Medulla oblongata (tissue), 1 donor: Measurements from ENCODE around the gene RFTN1.

Experiments used
- DNase-seq: peaks from one replicate; pipeline ENCODE4 v3.0.0-alpha.2; 2015; ENCODE audit errors: extremely low spot score

Gene RFTN1

DNA sequence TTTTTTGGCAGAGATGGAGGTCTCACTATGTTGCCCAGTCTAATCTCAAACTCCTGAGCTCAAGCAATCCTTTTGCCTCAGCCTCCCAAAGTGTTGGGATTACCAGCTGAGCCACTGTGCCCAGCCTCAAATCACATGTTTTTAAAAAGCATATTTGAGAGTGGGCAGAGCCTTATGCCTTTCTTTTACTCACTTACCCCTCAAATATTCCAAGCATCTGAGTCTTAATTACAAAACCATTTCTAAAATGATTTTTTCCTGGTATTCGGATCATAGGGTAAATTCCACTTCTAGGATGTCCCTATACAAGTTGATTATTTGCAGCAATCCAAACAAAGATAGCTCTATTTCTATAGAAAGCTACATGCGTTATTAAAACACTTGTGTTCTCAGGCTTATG lies 106.1 kb downstream of the RFTN1 start:
- no peak for DNase-seq

DNA sequence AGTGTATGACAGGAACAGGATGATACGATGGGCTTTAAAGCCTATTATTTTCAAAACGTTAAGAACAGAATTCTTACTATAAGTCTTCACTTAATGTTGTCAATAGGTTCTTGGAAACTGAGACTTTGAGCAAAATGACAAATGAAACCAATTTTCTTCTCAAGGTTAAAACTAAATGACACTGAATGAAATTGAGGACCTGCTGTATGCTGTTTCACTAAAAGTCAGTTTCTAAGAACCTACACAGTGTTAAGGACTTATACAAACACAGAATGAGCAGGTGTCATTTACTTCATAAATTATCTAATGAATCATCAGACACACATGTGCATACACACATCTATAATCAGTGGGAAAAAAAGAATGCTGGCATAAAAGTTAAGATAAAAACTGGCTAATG lies 106.9 kb downstream of the RFTN1 start:
- no peak for DNase-seq

DNA sequence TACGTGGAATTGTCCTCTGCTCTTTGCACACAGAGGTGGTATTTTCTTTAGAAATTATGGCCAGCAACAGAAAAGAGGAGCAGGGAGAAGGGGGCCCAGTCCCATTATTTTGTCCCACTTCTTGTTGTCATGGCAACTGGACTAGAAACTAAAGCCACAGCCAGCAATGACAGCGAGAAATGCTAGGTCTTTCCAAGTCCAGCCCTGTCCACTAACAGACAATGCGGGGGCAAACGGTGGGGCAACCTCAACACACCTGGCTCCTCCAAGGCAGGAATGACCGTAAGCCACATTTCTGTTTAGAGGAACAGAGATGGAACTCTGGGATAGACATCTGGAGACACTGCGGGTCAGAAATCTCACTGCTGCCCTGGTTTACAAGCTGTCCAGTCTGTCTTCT lies 107.3 kb downstream of the RFTN1 start:
- DNase-seq, result no peak

DNA sequence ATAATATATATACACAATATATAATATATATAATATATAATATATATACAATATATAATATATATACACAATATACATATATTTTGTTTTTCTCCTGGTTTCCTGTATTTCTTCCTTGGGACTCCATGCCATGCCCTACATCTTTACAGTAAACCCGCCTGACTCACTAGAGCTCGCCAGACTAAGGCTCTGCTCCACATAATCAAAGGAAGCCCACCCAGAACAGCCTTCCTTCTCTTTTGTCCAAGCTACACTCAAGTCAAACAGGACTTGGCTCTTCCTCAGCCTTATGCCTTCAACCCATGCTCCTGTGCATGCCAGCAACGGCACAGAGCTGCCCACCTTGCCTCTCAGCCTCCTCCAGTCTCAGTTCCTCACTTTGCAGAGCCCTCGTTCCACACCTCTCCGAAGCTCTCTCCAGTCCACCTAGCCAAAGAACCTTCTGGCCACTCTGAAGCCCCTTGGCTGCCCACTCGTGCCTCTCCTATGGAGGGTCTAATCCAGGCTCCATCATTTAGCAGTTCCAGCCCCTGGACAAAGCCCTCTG lies 109.1 kb downstream of the RFTN1 start:
- DNase-seq, result no peak

DNA sequence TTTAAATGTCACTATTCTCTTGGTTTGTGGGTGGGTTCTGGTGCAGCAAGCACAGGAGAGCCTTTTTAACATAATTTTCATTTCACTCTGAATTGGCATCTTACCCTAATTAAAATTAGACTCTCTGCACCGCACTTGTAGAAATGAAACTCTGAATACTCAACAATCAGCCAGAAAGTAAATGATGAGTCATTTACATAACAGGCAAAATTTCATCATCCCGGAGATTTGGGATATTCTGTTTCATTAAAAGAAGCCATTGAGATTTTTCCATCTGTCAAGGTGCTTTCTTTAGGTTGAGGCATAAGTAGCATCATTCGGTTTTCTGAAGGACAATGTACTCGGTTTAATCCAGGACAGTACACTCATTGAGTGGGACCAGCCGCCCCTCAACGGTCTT lies 111.0 kb downstream of the RFTN1 start:
- no peak for DNase-seq

DNA sequence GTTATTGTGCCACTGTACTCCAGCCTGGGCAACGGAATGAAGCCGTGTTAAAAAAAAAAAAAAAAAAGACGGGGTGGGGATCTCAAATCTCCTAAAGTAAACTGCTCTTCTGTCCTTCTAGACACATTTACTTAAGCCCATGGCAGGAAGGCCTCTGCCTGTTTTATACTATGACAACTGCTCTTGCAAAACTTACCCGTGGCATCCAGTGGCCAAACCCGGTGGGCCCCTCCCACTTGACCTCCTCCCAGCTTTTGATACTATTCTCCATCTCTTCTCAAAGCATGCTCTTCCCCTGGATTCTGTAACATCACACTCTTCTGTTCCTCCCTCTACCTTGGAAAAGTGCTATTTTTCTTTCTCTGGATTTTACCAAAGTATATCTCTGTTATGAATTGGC lies 112.2 kb downstream of the RFTN1 start:
- no peak for DNase-seq

DNA sequence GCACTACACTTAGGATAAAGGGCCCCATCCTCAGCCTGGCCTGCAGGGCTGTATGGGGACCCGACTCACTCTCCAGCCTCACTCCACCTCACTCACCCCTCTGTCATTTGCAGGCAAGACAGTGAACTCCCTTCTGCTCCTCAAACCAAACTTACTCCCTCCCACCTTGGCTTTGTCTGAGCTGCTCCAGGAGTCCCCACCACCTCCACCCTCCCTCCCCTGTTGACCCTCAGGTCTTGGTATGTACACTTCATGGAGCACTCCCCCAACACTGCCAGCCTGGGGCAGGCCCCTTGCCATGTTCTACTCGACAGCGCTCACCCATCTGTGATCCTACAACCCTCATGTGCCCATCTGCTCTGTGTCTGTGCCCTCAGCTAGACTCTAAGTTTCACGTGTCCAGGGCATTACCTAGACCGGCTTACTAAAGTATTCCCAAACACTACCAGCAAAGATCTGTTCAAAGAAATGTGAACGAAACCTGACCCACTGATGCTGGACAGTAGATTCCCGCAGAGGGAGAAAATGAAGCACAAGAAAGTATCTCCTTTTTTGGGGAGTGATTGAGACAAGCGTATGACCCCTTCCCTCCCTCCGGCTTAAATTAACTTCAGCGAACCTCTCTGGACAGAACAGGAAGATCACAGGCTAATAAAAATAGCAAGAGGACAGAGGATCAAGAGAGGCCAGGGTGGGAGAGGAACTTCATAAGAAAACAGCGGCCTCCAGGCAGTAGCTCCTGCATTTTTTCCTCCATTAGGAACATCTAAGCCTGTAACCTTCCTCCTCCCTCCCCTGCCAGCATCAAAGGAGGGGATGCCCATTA lies 113.2 kb downstream of the RFTN1 start:
- no peak for DNase-seq

DNA sequence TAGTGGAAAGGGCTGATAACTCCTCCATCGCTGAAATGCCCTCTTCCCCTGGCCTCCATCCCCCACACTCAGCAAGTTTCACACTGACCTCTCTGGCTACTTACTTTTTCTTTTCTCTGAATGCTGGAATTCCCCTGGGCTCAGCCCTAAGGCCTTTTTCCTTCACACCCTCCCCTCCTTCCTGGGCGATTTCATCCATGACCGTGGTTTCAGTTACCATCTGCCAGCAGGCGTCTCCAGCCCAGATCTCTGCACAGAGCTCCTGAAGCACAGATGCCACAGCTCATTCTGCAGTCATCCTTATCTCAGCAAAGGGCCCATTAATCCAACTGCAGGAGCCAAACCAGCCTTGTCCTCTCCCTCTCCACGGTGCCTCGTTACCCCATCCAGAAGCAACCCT lies 114.0 kb downstream of the RFTN1 start:
- peak; percentile 31 for DNase-seq

DNA sequence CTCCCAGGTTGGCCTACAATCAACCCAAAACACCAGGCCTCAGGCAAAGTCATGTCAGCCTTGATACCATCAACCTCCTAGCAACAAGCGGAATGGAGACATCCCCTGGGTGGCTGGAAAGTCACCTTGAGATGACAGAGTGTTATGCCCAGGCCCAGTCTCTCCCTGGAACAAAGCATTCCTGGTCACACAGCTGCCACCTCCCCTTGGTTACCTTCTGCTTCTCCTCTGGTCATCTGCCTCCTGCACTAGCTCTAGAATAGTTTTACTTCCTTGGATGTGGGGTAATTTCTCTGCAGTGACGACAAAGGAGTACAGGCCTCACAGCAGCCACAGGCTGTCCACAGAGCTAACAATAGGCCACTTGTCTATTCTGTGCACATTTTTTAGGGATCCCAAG lies 114.9 kb downstream of the RFTN1 start:
- peak; percentile 51 for DNase-seq

DNA sequence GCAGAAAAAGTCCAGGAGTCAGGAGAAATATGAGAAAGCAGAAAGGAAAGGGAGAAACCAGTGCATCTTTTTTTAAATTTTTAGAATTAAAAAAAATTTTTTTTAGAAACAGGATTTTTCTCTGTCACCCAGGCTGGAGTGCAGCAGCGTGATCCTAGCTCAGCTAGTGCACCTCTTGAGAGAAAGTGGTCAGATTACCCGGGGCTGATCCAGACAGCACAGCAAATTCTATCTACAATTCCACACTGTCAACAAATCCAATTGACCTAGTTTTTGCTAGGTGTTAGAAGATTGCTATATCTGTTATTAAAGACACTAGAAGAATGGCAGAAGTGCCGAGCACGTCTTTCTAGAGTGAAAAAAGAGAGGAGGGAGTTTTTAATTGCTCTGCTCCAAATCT lies 117.3 kb downstream of the RFTN1 start:
- no peak for DNase-seq

DNA sequence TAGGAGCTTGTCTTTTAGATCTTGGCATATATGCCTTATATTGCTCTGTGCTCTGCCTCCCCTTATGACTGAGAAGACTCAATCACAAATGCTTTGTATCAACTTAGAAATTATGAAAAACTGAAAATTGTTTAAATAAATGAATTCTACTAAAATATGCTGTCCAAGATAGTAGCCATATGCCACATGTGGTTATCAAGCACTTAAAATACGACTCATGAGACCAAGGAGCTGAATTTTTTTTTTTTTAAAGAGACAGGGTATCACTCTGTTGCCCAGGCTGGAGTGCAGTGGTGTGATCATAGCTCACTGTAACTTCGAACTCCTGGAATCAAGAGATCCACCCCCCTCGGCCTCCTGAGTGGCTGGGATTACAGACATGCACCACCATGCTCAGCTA lies 118.3 kb downstream of the RFTN1 start:
- DNase-seq, result no peak

DNA sequence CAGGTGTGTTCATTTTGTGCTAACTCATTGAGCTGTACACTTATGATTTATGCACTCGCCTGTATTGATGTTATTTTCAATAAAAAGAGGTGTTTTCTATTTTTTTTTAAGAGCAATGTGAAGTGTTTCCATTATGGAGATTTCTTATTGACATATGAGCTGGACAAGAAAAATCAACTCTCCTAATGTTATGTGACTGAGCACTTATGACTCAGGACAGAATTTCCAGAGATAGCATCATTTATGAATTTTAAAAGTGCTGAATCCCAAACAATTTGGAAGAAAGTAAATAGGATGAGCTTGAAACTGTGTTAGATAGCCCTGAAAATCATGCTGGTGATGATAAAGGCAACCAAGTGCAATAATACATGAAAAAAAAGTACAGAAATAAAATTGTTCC lies 118.9 kb downstream of the RFTN1 start:
- DNase-seq, result no peak

DNA sequence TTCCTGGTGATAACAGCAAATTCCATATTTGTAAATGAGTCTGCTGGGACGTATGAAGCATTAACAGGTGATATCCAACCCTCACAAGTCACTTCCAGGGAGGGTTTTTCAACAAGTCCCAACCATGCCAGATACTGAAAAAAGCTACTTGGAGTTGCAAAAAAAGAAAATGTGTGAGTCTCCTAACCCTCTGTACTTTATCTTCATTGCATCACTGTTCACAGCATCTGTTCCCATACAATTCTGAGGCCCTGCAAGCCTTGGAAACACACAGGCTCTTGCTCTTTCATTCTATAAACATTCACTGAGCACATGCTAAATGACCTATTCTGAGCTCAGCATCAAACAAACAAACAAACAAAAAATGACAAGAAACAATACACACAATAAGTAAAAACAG lies 120.8 kb downstream of the RFTN1 start:
- DNase-seq, result no peak

DNA sequence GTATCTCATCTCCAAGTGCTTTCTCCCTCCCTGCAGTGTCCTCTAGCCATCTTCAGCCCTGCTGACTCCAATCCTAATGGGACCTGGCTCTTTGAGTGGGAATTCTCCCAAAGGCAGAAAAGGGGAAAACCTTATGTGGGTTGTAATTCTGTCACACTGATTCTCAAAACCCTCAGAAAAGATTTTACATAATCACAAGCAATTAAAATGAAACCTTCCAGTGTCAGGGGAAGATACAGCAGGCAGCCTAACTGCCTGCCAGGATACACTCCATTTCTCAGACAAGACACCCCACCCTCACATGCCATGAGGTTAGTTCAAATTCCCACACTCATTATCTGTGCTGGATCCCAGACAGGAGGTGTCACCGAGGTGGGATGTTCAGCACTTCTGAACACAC lies 121.4 kb downstream of the RFTN1 start:
- DNase-seq, result no peak

DNA sequence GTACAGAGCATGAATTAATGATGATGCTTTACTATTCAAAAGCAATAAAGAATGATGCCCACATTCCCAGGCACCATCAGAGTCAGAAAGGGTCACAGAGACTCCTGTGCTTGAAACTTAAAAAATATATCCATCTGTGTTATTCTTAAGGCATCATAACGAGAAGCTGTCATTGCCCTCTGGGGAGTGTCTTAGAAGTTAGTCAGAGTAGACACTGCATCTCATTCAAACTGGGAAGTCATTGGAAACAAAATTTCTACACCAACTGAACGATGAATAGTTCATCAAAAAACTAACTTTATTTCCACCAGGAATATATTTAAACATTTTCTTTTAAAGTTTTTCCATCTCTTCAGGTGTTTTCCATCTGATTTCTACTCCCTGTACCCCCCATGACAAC lies 122.9 kb downstream of the RFTN1 start:
- DNase-seq, result no peak

DNA sequence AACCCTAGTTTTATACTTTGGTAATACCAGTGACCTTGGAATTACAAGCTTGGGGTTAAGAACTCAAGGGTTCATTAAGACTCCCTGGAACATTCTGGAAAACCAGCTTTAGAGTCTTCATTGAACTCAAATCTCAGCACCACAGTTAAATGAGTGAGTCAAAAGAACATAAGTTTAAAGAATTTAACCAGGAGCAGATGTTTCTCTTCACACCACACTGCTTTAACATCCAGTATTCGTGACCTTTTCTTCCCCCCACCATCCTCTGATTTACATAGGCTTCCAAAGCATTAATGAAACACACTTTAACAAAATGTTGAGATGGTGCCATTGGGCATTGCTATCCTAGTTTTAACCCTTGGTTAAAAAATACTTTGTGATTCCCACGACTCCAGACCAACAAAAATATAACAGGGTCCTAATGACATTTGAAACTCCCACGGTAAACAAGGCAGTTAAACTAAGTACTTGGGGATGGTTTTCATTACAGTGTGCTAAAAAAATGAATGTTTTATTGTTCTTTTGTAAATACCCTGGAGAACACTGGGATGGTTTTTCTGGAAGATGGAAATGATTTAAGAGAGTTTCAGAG lies 124.6 kb downstream of the RFTN1 start:
- no peak for DNase-seq

DNA sequence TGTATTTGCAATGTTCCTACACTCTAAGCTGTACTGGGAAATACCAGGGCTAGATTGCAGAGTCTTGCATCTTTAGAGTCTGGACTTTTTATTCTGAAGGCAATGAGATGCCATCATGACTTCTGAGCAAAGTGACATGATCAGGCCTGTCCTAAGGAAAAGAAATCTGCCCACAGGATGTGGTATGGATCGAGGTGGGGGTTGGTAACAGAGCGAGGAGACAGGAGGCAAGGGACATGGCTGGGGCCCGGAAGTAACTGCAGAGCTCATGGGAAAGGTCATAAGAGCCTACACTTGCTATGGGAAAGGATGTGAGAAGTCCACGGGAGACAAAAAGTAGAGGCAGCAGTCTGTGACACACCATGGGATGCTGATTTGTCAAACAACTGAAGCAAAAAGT lies 126.9 kb downstream of the RFTN1 start:
- DNase-seq, result no peak

DNA sequence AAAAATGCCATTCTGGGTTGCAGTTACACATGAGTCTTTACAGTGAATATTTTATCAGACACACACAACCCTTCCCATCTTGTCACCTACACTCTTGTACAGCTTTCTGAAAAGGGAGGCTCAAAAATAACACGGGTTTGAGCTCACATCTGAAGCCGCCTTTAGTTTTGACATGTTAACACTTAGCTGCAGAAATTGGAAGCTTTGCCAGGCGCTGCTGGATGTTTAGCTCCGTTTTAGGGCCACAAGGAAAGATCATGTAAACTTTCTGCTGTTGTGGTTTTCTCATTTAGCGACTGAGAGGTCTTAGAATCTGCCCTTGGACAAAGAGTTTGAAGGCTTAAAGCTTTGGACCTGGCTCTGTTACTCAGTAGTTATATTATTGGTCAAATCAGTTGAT lies 128.3 kb downstream of the RFTN1 start:
- DNase-seq, result no peak

DNA sequence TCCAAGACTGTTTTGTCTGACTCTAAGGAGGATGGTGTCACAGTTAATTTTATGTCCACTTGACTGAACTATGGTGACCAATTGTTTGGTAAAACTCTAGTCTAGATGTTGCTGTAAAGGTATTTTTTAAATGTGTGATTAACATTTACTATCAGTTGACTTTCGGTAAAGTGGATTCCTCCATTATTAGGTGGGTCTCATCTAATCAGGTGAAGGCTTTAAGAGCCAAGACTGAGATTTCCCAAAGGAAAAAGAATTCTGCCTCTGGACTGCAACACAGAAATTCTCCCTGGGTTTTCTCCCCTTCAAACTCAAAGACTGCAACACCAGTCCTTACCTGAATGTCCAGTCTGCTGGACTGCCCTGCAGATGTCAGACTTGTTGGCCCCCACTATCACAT lies 129.6 kb downstream of the RFTN1 start:
- no peak for DNase-seq

DNA sequence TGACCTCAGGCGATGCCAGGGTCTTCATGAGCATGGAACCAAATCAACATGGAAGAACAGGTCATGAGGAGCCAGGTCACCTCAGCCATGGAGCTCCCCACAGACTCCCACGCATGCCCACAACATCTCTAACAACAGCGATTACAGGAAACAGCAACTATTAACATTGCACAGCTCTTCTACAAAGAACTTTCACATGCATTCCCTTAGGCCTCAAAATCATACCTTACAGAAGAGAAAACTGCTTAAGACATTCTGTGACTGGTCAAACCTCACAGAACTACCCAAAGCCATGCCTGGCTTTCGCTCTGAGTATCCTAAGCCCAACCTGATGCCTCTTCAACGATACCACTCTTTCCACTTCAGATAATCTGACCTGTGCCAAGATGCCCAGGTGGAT lies 130.7 kb downstream of the RFTN1 start:
- DNase-seq, result no peak

DNA sequence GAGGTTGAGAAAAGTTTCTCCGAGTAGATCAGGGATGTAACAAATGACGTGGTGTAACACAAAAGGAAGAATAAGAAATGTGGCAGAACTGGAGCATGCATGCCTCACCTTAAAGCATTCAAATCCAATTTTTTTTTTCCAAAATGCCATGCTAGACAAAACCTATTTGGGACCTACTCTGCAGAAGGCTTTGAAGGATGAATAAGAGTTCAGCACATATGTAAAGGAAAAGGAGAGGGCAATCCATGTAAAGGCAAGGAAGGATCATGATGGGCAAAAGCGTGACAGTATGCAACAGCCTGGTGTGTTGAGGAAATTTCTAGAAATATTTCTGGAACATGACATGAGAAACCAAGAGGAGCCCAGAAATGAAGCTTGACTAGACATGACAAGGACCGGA lies 132.1 kb downstream of the RFTN1 start:
- DNase-seq, result no peak

DNA sequence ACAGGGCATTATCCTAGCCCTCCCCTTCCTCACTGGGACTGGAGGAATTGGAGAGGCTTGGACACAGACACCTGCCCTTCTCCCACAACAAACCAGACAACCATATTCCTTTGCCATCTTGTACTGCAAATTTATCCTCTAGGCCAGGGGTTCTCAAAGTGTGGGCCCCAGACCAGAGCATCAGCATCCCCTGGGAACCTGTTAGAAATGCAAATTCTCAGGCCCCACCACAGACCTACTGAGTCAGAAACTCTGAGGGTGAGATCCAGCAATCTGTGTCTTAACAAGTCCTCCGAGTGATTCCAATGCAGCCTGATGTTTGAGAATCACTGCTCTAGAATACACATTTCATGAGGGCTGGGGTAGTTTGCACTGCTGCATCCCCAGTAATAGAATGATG lies 133.1 kb downstream of the RFTN1 start:
- no peak for DNase-seq

DNA sequence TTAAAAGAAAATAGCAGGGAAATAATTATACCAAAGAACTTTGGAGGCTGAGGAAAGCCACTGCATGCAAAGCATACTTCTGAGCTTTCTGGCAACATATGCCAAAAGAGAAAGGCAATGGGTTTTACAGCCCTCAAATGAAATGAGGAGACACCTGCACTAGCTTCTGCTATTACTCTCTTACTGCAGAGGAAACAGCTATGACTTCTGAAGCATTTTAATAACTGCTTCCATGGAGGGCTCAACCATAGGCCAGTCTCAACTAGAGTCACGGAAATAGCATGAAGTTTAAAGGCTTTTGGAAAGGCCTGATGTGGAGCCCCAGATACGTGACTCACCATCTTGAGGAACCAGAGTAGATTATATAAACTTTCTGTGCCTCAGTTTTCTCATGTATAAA lies 133.7 kb downstream of the RFTN1 start:
- DNase-seq, result no peak

DNA sequence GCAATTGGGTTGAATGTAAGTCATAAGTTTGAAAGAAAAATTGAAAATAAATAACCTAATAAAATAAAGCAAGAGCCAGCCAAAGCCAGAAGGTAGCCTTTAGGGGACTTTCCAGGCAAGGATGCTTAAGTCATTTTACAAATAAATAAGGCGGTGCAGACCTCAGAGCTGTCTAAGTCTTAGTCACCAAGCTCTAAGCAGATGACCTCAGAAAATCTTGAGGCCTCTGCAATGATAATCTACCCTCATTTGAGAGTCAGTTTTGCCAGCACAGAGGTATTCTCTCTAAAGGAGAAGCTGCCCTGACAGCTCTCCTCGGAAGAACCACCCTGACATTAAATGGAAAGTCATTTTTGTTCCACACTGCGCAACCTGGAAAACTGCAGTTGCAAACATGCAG lies 134.6 kb downstream of the RFTN1 start:
- DNase-seq, result no peak
